Measurements from ENCODE around the gene C12orf76.

Gene C12orf76

DNA sequence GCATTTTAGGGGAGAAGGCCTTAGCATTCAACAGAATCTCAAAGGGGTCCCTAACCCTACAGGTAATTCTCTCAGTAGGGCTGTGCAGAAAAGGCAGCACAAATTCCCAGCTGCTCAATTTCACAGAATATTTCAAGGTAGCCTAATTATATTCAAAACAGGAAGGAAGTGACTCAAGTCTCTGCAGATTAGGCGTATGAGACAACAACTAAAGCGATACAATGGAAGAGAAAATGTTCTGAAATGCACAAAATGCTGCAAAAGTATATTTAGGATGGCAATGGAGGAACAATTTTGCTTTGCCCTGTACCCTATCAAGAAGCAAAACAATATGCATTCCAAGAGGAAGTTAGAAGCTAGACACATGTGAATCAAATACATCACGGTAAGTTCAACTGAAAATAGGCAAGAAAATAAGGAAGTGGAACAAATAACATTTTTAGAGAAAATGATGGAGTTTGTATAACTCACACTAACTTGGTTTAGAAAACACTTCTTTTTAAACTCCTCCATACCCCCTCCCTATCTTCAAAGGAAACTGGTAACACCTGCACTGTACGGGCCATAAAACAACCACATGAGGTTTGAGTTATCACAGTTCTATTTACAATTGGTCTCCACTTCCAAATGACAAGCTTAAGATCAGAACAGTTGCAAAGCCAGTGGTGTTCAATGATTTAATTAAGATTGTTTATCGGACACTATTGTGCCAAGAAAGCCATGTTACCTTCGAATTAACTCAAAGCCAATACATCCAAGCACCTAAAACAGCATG is 53.7 kb downstream of the C12orf76 start:
- DNase-seq = no peak

GRCh38 chr12:109993091-109993490 is 55.2 kb downstream of the C12orf76 start:
- DNase-seq = no peak

- no peak for DNase-seq
Observed at GRCh38 chr12:109991586-109991985, 56.7 kb downstream of the C12orf76 start.
